ENCODE data around the gene KCNE5.

DNA sequence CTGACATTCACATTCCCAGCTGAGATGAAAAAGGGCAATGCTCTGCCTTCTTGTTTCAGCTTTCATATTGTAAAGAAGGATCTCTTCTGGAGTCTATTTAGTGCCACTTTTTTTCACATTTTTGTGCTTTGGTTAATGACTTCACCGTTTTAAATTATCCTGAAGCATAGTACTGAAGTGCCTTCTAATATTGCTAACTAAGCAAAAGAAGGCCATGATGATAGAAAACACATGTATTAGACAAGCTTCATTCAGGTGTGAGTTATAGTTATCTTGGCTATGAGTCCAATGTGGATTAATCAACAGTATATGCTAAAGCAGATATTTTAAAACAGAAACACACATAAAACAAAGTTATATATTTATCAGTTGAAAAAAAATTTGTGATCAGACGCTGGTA lies 47.9 kb downstream of the KCNE5 start:
- TF ChIP-seq PRRX2 (CRISPR knock-in tag; IDR thresholded peaks at IDR 0.05) (no peak), NR3C1 (CRISPR knock-in tag; conservative IDR thresholded peaks at IDR 0.05; ENCODE audit: low read depth) (no peak), ZBTB21 (CRISPR knock-in tag; IDR thresholded peaks at IDR 0.05; ENCODE audit: borderline replicate concordance) (no peak), GABPB1 (CRISPR knock-in tag; IDR thresholded peaks at IDR 0.05) (no peak), CREB1 (CRISPR knock-in tag; IDR thresholded peaks at IDR 0.05) (no peak), NFATC4 (CRISPR knock-in tag; IDR thresholded peaks at IDR 0.05) (no peak), ZNF423 (CRISPR knock-in tag; IDR thresholded peaks at IDR 0.05) (no peak), ZNF671 (CRISPR knock-in tag; IDR thresholded peaks at IDR 0.05) (no peak)
- TF ChIP-seq, protein P1, sequence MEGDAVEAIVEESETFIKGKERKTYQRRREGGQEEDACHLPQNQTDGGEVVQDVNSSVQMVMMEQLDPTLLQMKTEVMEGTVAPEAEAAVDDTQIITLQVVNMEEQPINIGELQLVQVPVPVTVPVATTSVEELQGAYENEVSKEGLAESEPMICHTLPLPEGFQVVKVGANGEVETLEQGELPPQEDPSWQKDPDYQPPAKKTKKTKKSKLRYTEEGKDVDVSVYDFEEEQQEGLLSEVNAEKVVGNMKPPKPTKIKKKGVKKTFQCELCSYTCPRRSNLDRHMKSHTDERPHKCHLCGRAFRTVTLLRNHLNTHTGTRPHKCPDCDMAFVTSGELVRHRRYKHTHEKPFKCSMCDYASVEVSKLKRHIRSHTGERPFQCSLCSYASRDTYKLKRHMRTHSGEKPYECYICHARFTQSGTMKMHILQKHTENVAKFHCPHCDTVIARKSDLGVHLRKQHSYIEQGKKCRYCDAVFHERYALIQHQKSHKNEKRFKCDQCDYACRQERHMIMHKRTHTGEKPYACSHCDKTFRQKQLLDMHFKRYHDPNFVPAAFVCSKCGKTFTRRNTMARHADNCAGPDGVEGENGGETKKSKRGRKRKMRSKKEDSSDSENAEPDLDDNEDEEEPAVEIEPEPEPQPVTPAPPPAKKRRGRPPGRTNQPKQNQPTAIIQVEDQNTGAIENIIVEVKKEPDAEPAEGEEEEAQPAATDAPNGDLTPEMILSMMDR (IDR thresholded peaks at IDR 0.05) = no peak
- TF ChIP-seq, protein P2, sequence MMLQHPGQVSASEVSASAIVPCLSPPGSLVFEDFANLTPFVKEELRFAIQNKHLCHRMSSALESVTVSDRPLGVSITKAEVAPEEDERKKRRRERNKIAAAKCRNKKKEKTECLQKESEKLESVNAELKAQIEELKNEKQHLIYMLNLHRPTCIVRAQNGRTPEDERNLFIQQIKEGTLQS (CRISPR knock-in tag; conservative IDR thresholded peaks at IDR 0.05) = no peak
- TF ChIP-seq, protein P3, sequence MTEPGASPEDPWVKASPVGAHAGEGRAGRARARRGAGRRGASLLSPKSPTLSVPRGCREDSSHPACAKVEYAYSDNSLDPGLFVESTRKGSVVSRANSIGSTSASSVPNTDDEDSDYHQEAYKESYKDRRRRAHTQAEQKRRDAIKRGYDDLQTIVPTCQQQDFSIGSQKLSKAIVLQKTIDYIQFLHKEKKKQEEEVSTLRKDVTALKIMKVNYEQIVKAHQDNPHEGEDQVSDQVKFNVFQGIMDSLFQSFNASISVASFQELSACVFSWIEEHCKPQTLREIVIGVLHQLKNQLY (CRISPR knock-in tag; IDR thresholded peaks at IDR 0.05) = no peak
- TF ChIP-seq, protein P4, sequence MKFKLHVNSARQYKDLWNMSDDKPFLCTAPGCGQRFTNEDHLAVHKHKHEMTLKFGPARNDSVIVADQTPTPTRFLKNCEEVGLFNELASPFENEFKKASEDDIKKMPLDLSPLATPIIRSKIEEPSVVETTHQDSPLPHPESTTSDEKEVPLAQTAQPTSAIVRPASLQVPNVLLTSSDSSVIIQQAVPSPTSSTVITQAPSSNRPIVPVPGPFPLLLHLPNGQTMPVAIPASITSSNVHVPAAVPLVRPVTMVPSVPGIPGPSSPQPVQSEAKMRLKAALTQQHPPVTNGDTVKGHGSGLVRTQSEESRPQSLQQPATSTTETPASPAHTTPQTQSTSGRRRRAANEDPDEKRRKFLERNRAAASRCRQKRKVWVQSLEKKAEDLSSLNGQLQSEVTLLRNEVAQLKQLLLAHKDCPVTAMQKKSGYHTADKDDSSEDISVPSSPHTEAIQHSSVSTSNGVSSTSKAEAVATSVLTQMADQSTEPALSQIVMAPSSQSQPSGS (CRISPR knock-in tag; IDR thresholded peaks at IDR 0.05; ENCODE audit: borderline replicate concordance, low read depth) = no peak
- TF ChIP-seq, protein P5, sequence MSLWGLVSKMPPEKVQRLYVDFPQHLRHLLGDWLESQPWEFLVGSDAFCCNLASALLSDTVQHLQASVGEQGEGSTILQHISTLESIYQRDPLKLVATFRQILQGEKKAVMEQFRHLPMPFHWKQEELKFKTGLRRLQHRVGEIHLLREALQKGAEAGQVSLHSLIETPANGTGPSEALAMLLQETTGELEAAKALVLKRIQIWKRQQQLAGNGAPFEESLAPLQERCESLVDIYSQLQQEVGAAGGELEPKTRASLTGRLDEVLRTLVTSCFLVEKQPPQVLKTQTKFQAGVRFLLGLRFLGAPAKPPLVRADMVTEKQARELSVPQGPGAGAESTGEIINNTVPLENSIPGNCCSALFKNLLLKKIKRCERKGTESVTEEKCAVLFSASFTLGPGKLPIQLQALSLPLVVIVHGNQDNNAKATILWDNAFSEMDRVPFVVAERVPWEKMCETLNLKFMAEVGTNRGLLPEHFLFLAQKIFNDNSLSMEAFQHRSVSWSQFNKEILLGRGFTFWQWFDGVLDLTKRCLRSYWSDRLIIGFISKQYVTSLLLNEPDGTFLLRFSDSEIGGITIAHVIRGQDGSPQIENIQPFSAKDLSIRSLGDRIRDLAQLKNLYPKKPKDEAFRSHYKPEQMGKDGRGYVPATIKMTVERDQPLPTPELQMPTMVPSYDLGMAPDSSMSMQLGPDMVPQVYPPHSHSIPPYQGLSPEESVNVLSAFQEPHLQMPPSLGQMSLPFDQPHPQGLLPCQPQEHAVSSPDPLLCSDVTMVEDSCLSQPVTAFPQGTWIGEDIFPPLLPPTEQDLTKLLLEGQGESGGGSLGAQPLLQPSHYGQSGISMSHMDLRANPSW (CRISPR knock-in tag; conservative IDR thresholded peaks at IDR 0.05; ENCODE audit: low read depth) = no peak
